Stimulated activated CD8-positive, alpha-beta memory T cell treated with anti-CD3 and anti-CD28 coated beads, Interleukin-7, amount 100 ng/mL, for 1 hour (primary cell): ENCODE measurements around the gene SPATA3.
A peak's percentile ranks its signal among the peaks of the same experiment; 100 is the strongest.

Source experiments
- DNase-seq, 2 donors: peaks; one replicate each; pipeline ENCODE4 v3.0.0-alpha.2; 2020; ENCODE audit warnings: low read depth in 2 of 2

Gene SPATA3

DNA sequence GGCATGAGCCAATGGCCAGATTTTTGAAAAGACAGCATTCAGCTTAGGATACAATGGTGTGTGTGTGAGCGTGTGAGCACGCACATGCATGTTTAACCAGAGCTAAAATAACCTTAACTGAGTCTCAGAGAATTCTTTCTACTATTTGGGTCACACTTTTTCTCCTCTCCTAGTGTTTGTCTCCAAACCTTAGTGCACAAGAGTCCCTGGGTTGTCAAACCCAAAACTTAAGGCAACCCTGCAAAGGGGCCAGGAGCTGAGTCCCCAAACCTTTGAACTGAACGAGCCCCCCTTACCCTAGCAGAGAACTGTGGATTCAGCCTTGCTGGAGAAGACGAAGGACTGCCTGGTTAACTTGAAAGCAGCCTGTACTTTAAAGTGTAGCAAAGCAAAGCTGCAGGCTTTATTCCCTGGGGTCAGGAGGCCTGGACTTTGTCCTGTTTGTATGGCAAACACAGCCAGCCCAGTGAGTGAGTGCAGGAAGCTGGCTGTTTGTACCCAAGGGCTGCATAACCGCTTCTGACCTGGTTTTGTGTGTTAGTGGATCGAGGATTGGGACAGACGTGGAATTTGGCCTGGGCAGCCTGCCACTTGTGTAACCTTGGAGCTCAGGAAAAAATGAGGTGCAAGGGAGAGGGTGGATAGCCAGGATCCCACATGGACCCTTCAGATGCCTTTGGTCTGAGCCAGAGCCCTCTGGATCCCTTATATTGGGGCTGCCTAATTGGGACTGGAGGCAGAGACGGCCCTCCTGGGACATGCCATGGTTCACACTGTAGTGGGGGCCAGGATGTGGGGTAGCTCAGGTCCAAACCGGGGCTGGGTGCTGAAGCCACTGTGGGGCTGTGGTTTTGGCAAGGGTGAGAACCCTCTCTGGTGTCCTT lies 54.3 kb downstream of the SPATA3 start:
- no peak for DNase-seq

DNA sequence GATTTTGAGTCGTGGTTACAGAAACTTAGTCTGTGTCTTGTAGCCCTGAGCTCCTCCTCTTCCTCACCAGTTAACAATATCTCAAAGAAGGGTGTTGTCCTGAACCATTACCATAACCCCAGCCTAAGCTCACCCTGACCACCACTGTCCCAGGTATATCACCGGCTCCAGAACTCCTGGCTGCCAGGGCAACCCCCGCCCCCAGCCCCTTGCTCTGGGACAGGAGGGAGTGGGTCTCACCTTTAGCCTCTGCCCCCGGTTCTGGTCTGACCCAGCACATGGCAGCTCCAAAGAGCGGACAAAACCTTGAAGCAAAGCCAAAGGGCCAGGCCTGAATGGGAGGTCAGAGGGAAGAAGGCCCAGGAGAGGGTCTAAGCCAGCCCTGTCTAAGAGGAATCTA lies 55.2 kb downstream of the SPATA3 start:
- DNase-seq, result no peak

DNA sequence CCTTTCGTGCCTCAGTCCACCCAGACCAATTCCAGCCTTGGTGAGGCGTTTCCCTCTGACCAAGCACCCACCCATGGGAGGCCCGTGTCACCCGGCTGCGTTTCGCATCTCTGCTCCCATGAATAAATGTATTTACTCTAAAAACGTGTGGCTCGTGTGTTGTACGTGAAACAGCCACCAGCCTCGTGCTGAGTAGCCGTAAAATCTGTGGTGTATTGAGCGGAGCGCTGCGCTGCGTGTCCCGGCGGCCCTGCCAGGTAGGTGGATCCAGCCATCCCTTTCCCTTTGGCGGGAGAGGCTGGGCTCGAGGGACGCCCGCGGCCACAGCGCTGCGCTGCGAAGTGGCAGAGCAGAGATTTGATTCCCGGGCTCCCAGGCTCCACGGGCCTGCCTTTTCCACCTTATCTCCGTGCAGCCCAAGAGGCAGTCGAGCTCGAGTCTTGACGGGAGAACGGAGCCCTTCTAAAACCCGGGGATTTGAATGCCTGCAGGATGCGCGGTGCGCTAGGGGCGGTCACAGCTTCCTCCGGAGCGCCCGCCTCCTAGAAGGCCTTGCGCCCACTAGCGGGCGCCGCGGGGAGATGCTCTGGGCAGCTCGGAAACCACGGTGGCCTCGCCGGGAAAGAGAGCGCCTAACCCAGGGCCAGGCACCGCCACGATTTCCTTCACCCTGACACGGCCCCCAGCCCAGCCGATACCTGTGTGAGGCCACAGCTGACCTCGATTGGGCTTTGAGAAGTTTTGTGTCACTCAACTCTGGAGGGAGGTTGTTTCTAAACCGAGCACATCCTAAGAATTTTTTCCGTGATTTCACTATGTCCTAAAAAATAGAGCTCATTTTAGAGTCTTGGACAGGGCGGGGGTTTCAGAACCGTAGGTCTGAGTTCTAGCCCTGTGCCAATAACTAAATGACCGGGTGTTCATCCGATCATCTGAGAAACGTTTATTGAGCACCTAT lies 56.9 kb downstream of the SPATA3 start:
- DNase-seq, result peak; percentile 58 to 68

- no peak for DNase-seq
Measured at GRCh38 chr2:231053846-231054245, 57.9 kb downstream of the SPATA3 start.

DNA sequence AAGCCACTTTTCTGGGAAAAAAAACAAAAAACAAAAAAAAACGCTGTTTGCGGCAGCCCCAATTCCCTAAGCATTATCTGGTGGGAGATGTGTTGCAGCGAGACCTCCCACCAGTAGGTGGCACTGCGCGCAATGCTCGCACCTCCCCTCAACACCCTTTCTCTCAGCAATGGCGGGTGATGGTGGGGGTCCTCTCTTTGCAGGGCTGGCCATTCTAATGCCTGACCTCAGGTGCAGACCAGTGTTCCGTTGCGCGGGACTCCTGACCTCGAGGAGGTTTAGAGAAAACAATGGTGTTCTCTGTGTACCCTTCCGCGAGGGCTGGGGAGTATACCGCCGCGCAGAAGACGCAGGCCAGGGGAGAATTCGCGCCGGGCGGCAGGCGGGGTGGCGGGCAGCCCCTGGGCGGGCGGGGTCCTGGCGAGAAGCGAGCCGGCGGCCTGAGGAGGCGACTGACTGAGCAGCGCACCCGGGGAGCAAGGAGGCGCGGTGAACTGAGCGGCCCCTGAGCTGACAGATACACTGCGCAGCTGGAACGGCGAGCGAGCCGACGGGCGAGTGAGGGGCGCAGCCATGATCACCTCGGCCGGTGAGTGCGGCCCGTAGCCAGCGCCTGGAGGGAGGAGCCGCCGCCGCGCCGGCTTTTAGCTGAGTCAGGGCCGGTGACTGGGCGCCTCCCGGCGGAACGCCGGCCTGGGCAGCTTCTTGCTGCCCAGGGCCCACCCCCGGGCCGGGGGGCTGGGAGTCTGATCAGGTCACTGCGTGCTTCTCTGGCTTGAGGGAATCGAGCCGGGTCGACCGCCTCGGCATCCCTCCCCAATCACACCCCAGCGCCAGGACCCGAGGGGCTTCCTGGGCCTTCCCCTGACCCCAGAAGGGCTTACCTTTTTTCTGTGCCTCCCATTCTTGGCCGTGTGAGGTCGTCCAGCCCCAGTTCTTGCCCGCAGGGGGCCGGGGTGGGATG lies 60.8 kb downstream of the SPATA3 start, which contains the start of gene PSMD1:
Gene PSMD1, plus strand, starts transcription at position 415 of the 964 bp plus-strand sequence. Its CDS starts 159 bp downstream, at position 574.
- DNase-seq, result peak; percentile 83 to 89

- DNase-seq, result no peak
Measured at GRCh38 chr2:231057590-231057989, 61.7 kb downstream of the SPATA3 start.
